ENCODE results near the gene ANKRD29. TPM values are rescaled to one million over a fixed set of nuclear protein-coding genes. Genes with fewer than 3 reads are reported as not detected.
"Not testable (repeated sequence)": the region's sequence is repeated elsewhere in the genome, so short reads cannot be mapped to it uniquely, and the experiment has no call there.

ANKRD29 gene
- polyA plus RNA-seq, 4 donors, result 0.96 to 2.9 (median 1.0) TPM

- DNase-seq (ENCODE audit: low read depth in 4 of 4, low spot score in 3 of 4), result no peak
Measured at GRCh38 chr18:23648456-23648855, 14.3 kb downstream of the ANKRD29 start.

DNA sequence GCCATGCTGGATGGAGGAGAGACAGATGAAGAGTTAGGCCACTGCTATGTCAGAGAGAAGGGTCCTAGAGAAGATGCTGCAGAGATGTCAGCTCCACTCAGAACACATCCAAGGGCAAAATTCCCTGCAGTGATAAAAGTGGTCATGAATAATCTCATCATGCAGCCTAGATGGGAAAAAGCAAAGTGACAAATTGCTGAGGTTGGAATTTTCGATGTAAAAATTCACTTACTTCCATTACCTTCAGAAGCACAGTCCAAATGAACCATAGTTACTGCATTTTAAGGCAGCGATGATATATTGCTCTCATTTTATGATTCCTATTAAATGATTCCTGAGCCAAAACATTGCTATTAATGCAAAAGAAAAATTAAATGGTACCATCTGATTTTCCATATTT, 16.4 kb downstream of the ANKRD29 start:
- DNase-seq (ENCODE audit: low read depth in 4 of 4, low spot score in 3 of 4), result no peak

GRCh38 chr18:23645568-23646175, 17.0 kb downstream of the ANKRD29 start:
- no peak for DNase-seq (ENCODE audit: low read depth in 4 of 4, low spot score in 3 of 4)

DNA sequence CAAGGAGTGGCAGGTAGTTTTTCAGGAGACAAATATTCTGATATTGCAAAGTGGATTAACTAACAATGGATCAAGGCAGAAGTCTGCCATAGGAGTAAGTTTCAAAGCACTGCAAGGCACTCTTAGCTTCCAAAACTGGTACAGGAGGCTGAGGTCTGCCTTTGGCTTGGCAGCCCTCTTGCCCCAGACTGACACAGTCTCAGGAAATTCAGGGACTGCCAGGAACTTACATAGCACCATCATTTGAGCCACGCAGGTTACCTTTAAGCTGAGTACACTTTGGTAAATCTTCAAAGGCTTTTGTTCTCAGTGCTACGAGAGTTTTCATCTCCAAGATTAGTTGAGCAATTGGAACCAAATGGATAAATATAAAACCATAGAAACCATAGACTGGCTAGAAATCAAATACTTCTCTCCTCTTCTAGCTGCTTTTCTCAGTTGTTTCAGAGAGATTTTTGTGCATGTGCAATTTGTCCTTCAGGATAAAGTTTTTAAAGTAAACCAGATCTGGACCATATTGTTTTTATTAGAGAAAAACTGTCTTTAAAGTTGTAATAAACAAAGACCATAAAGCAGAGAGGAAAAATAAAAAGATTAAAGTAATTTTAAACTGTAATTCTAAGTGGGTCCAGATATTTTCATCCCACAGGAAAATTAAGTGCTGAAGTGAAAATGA, 18.8 kb downstream of the ANKRD29 start:
- DNase-seq (ENCODE audit: low read depth in 4 of 4, low spot score in 3 of 4), result no peak

DNA sequence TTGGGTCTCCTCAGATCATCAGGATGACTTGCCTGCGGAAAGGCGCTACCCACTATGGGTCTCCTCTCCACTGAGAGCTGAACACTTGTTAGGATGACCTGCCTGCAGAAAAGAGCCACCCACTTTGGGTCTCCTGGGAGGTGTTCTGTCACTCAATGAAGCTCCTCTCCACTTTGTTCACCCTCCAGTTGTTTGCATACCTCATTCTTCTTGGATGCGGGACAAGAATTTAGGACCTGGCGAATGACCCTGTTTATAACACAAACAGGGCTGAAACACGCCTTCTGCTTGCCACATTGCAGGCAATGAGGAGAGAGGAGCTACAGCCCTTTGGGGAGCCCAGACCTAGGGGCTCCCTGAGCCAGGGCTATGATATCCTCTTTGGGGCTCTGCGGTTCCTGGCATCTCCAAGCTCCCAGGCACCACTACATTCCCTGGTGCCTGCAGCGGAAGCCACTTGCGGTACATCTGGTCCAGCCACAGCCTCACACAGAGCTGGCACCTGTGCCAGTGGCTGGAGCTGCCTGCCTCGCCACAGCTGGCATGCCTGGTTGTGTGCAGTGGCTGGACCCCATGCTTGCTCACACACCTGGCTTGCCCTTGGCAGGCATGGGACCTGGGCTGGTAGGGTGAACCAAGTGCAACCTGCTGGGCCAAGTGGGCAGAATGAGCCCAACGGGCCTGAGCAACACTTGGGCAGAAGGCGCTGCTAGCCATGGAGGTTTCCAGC, 20.6 kb downstream of the ANKRD29 start:
- DNase-seq (ENCODE audit: low read depth in 4 of 4, low spot score in 3 of 4), result no peak

GRCh38 chr18:23641143-23641720, 21.5 kb downstream of the ANKRD29 start:
- DNase-seq (ENCODE audit: low read depth in 4 of 4, low spot score in 3 of 4), result no peak

DNA sequence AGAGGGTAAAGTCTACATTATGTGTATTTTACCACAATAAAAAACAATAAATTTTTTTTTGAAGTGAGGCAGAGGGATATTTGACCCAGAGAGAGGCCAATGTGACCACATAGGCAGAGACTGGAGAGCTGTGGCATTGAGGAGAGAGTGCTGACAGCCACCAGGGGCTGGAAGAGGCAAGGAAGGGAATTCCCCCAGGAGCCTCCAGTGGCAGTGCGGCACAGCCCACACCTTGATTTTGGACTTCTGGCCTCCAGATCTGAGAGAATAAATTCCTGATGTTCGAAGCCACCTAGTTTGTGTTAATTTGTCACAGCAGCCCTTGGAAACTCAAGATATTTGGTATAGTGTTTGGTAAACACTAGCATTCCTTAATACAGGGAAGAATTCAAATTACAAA, 22.7 kb downstream of the ANKRD29 start:
- DNase-seq (ENCODE audit: low read depth in 4 of 4, low spot score in 3 of 4), result no peak

- DNase-seq (ENCODE audit: low read depth in 4 of 4, low spot score in 3 of 4), result not testable (repeated sequence)
Measured at GRCh38 chr18:23636433-23636832, 26.3 kb downstream of the ANKRD29 start.

DNA sequence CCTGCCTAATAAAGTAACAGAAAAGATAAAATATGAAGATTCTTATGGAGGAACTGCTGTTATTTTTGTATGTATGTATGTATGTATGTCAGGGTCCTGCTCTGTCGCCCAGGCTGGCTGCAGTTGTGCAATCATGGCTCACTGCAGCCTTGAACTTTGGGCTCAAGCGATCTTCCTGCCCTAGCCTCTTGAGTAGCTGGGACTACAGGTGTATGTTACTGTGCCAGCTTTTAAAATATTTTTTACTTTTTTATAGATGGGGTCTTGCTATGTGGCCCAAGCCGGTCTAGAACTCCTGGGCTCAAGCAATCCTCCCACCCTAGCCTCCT, 26.7 kb downstream of the ANKRD29 start:
- no peak for DNase-seq (ENCODE audit: low read depth in 4 of 4, low spot score in 3 of 4)

DNA sequence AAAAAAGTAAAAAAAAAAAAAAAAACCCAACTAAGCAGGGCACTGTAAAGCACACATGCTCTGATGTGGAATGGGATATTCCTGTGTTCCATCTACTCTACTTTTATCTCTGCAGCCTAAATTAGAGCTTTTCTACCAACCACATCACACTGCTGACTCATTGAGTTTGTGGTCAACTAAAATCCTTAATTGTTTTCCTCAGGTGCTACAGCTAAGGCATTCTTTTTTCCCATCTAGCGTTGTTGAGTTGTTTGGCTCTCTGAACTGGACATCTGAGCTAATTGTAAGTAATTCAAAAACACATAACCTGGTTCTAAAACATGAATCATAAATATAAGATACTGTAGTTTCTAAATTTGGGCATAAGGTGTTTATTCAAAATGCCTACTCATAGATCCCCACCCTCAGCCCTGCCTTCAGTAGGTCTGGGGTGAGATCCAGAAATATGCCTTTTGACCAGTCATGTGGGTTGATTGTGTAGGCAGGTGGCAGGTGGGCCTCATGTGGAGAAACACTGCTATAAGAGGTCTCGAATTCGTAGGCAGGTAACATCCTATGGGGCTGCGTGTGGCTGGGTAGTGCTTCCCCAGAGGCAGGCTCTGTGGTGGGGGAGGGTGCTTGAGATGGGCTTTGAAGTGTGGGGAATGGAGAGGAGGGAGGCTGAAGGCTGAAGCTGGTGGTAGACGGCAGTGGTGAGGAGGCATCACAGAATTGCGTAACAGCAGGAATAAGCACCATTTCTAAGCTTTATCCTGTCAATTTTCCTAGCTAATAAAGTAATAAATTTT, 27.2 kb downstream of the ANKRD29 start:
- no peak for DNase-seq (ENCODE audit: low read depth in 4 of 4, low spot score in 3 of 4)

- DNase-seq (ENCODE audit: low read depth in 4 of 4, low spot score in 3 of 4), result no peak
Measured at GRCh38 chr18:23634692-23635091, 28.0 kb downstream of the ANKRD29 start.

DNA sequence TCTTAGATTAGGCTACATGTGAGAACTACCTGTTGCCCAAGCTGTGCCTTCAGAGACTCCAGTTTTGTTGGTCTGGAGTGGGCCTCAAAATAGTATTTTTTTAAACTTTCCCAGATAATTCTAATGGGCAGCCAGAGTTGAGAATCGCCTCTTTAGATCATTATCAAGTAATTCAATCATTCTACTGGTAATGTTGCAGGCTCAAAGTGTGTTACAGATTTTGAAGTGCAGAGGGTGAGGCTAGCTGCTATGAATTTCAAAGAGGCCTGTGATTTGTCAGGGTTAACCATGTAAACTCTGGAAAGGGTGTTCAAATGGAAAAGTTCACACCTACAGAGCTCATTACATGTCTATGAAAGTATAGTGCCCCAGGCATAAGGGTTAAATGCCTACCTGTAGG, 30.1 kb downstream of the ANKRD29 start:
- DNase-seq (ENCODE audit: low read depth in 4 of 4, low spot score in 3 of 4), result no peak

DNA sequence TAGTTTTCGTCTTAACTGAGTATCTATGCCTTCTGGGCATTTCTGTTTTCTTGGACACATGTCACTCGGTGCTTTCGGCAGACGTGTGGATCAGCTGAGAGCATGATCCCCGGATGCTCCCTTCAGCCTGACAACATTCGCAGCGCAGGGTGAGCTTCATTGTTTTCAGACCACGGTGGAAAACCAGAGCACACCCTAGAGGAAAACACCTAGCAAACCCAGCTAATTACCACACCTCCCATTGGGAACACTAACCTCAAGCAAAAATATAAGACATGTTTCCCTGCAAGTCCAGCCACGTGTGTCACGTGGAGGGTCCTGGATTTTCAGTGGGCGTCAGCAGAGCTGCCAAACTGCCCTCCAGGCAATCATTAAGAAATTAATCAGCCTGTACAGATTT, 31.0 kb downstream of the ANKRD29 start:
- no peak for DNase-seq (ENCODE audit: low read depth in 4 of 4, low spot score in 3 of 4)

- no peak for DNase-seq (ENCODE audit: low read depth in 4 of 4, low spot score in 3 of 4)
Measured at GRCh38 chr18:23631312-23631711, 31.4 kb downstream of the ANKRD29 start.

DNA sequence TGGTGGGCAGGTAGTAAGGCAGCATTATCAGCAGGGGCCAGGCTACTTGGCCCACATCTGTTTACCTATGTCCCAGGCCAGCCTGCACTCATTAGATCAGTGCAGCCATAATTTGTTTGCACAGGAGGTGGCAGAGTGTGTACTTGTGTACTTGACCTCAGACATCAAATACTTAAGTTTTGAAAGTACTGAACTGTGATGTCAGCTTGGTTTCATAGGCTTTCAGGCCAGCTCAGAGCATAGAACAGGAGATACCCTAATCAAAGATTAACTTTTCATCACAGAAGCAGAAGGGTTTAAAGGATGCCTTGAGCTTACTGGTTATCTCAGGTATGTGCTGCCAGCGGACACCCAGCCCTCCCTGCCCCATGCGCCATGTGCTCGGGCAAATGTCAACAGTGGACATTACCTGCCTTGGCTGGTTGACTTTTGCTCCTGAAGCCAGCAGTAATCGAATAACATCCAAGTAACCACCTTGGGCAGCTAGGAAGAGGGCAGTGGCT, 33.2 kb downstream of the ANKRD29 start:
- DNase-seq (ENCODE audit: low read depth in 4 of 4, low spot score in 3 of 4), result no peak

GRCh38 chr18:23627970-23628369, 34.7 kb downstream of the ANKRD29 start:
- DNase-seq (ENCODE audit: low read depth in 4 of 4, low spot score in 3 of 4), result no peak

DNA sequence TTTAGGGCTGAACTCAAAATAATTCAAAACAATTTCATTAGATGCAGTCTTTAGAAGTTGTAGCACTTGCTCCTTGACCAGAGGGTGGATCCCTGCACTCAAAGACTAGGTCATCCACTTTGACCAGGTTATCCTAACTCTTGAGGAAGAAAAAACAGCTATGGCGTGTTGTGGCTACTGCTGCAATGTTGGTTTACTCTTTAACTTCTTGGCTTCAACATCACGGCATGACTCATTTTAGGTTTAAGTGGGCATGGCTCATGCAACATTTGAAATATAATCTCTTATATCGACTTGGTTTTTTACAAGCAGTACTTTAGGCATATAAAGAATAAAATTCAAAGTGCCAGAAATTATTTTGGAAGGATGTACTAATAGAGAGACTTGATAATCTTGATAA, 35.4 kb downstream of the ANKRD29 start:
- DNase-seq (ENCODE audit: low read depth in 4 of 4, low spot score in 3 of 4), result no peak

- no peak for DNase-seq (ENCODE audit: low read depth in 4 of 4, low spot score in 3 of 4)
Measured at GRCh38 chr18:23626451-23627279, 36.0 kb downstream of the ANKRD29 start.

- DNase-seq (ENCODE audit: low read depth in 4 of 4, low spot score in 3 of 4), result no peak
Measured at GRCh38 chr18:23623040-23623439, 39.7 kb downstream of the ANKRD29 start.

- no peak for DNase-seq (ENCODE audit: low read depth in 4 of 4, low spot score in 3 of 4)
Measured at GRCh38 chr18:23619388-23619881, 43.3 kb downstream of the ANKRD29 start.

Data from left renal pelvis (tissue), 4 donors.